Activated naive CD8-positive, alpha-beta T cell (primary cell): ENCODE data around the gene SPATS2L.

Experiments used
- H3K27ac Mint-ChIP-seq: one replicate; pipeline ENCODE4 v1.8.0; 2021; ENCODE audit warnings: mixed read lengths
- H3K27me3 Mint-ChIP-seq: one replicate; pipeline ENCODE4 v1.8.0; 2021; ENCODE audit warnings: mixed read lengths
- H3K36me3 Mint-ChIP-seq: one replicate; pipeline ENCODE4 v1.8.0; 2021; ENCODE audit warnings: mixed read lengths
- H3K4me1 Mint-ChIP-seq: one replicate; pipeline ENCODE4 v1.8.0; 2021; ENCODE audit warnings: low read depth, mixed read lengths
- H3K4me3 Mint-ChIP-seq: one replicate; pipeline ENCODE4 v1.8.0; 2021; ENCODE audit warnings: mild to moderate bottlenecking, mixed read lengths
- H3K9me3 Mint-ChIP-seq: one replicate; pipeline ENCODE4 v1.8.0; 2021; ENCODE audit warnings: low read depth, mixed read lengths

Gene SPATS2L

GRCh38 chr2:200362202-200362917 is 55.9 kb downstream of the SPATS2L start:
- H3K4me3 Mint-ChIP-seq = no peak overlapping the region
- H3K9me3 Mint-ChIP-seq = no peaks in the 10 kb centered on the region
- H3K27me3 Mint-ChIP-seq = peaks cover 2% of the 10 kb centered on the region
- H3K27ac Mint-ChIP-seq = no peak overlapping the region
- H3K36me3 Mint-ChIP-seq = peaks cover 2% of the 10 kb centered on the region
- no peaks in the 10 kb centered on the region for H3K4me1 Mint-ChIP-seq

GRCh38 chr2:200363279-200363678 is 56.8 kb downstream of the SPATS2L start:
- H3K4me1 Mint-ChIP-seq = no peaks in the 10 kb centered on the region
- H3K27ac Mint-ChIP-seq = no peak overlapping the region
- H3K36me3 Mint-ChIP-seq = peaks cover 2% of the 10 kb centered on the region
- no peak overlapping the region for H3K4me3 Mint-ChIP-seq
- no peaks in the 10 kb centered on the region for H3K9me3 Mint-ChIP-seq
- H3K27me3 Mint-ChIP-seq = peaks cover 2% of the 10 kb centered on the region

- Mint-ChIP-seq H3K4me3 (no peak overlapping the region), H3K4me1 (no peaks in the 10 kb centered on the region), H3K36me3 (peaks cover 2% of the 10 kb centered on the region), H3K9me3 (no peaks in the 10 kb centered on the region), H3K27me3 (peaks cover 2% of the 10 kb centered on the region), H3K27ac (no peak overlapping the region)
Measured at GRCh38 chr2:200364142-200364541, 57.6 kb downstream of the SPATS2L start.

GRCh38 chr2:200364620-200365019 is 58.1 kb downstream of the SPATS2L start:
- H3K27me3 Mint-ChIP-seq = peaks cover 2% of the 10 kb centered on the region
- no peak overlapping the region for H3K27ac Mint-ChIP-seq
- peaks cover 2% of the 10 kb centered on the region for H3K36me3 Mint-ChIP-seq
- H3K4me3 Mint-ChIP-seq = no peak overlapping the region
- no peaks in the 10 kb centered on the region for H3K4me1 Mint-ChIP-seq
- H3K9me3 Mint-ChIP-seq = no peaks in the 10 kb centered on the region

- H3K36me3 Mint-ChIP-seq = peaks cover 2% of the 10 kb centered on the region
- no peaks in the 10 kb centered on the region for H3K9me3 Mint-ChIP-seq
- H3K4me1 Mint-ChIP-seq = no peaks in the 10 kb centered on the region
- H3K4me3 Mint-ChIP-seq = no peak overlapping the region
- H3K27ac Mint-ChIP-seq = no peak overlapping the region
- peaks cover 2% of the 10 kb centered on the region for H3K27me3 Mint-ChIP-seq
Measured at GRCh38 chr2:200365209-200365608, 58.7 kb downstream of the SPATS2L start.

GRCh38 chr2:200367155-200367554 is 60.7 kb downstream of the SPATS2L start:
- peaks cover 7% of the 10 kb centered on the region for H3K36me3 Mint-ChIP-seq
- peaks cover 2% of the 10 kb centered on the region for H3K27me3 Mint-ChIP-seq
- no peak overlapping the region for H3K27ac Mint-ChIP-seq
- H3K9me3 Mint-ChIP-seq = no peaks in the 10 kb centered on the region
- H3K4me1 Mint-ChIP-seq = peaks cover 1% of the 10 kb centered on the region
- no peak overlapping the region for H3K4me3 Mint-ChIP-seq

GRCh38 chr2:200369886-200370285 is 63.4 kb downstream of the SPATS2L start:
- H3K36me3 Mint-ChIP-seq = peaks cover 12% of the 10 kb centered on the region
- no peaks in the 10 kb centered on the region for H3K9me3 Mint-ChIP-seq
- peaks cover 2% of the 10 kb centered on the region for H3K27me3 Mint-ChIP-seq
- no peak overlapping the region for H3K4me3 Mint-ChIP-seq
- peaks cover 25% of the 10 kb centered on the region for H3K4me1 Mint-ChIP-seq
- H3K27ac Mint-ChIP-seq = no peak overlapping the region

- Mint-ChIP-seq H3K36me3 (peaks cover 10% of the 10 kb centered on the region), H3K27ac (peak overlapping the region; percentile 92), H3K4me1 (peaks cover 51% of the 10 kb centered on the region), H3K4me3 (peak overlapping the region; percentile 86), H3K9me3 (no peaks in the 10 kb centered on the region), H3K27me3 (no peaks in the 10 kb centered on the region)
Measured at GRCh38 chr2:200373231-200373630, 66.7 kb downstream of the SPATS2L start.

GRCh38 chr2:200373973-200374416 is 67.5 kb downstream of the SPATS2L start:
- Mint-ChIP-seq H3K27me3 (no peaks in the 10 kb centered on the region), H3K4me1 (peaks cover 51% of the 10 kb centered on the region), H3K4me3 (peak overlapping the region; percentile 86), H3K36me3 (peaks cover 10% of the 10 kb centered on the region), H3K27ac (peak overlapping the region; percentile 92), H3K9me3 (no peaks in the 10 kb centered on the region)

GRCh38 chr2:200376513-200377354 is 70.2 kb downstream of the SPATS2L start:
- peaks cover 5% of the 10 kb centered on the region for H3K36me3 Mint-ChIP-seq
- peaks cover 65% of the 10 kb centered on the region for H3K4me1 Mint-ChIP-seq
- H3K4me3 Mint-ChIP-seq = no peak overlapping the region
- no peaks in the 10 kb centered on the region for H3K27me3 Mint-ChIP-seq
- peak overlapping the region; percentile 52 for H3K27ac Mint-ChIP-seq
- H3K9me3 Mint-ChIP-seq = no peaks in the 10 kb centered on the region

- peak overlapping the region; percentile 52 for H3K27ac Mint-ChIP-seq
- no peaks in the 10 kb centered on the region for H3K9me3 Mint-ChIP-seq
- peaks cover 63% of the 10 kb centered on the region for H3K4me1 Mint-ChIP-seq
- no peak overlapping the region for H3K4me3 Mint-ChIP-seq
- H3K27me3 Mint-ChIP-seq = no peaks in the 10 kb centered on the region
- peaks cover 5% of the 10 kb centered on the region for H3K36me3 Mint-ChIP-seq
Measured at GRCh38 chr2:200377355-200378336, 71.2 kb downstream of the SPATS2L start.

- Mint-ChIP-seq H3K9me3 (no peaks in the 10 kb centered on the region), H3K27me3 (no peaks in the 10 kb centered on the region), H3K27ac (no peak overlapping the region), H3K4me1 (peaks cover 61% of the 10 kb centered on the region), H3K4me3 (no peak overlapping the region), H3K36me3 (peaks cover 5% of the 10 kb centered on the region)
Measured at GRCh38 chr2:200378652-200379290, 72.3 kb downstream of the SPATS2L start.

GRCh38 chr2:200379481-200380090 is 73.1 kb downstream of the SPATS2L start:
- no peaks in the 10 kb centered on the region for H3K27me3 Mint-ChIP-seq
- no peak overlapping the region for H3K27ac Mint-ChIP-seq
- H3K4me3 Mint-ChIP-seq = no peak overlapping the region
- peaks cover 55% of the 10 kb centered on the region for H3K4me1 Mint-ChIP-seq
- peaks cover 2% of the 10 kb centered on the region for H3K36me3 Mint-ChIP-seq
- no peaks in the 10 kb centered on the region for H3K9me3 Mint-ChIP-seq

- no peak overlapping the region for H3K27ac Mint-ChIP-seq
- H3K4me3 Mint-ChIP-seq = no peak overlapping the region
- peaks cover 55% of the 10 kb centered on the region for H3K4me1 Mint-ChIP-seq
- no peaks in the 10 kb centered on the region for H3K9me3 Mint-ChIP-seq
- H3K36me3 Mint-ChIP-seq = peaks cover 2% of the 10 kb centered on the region
- no peaks in the 10 kb centered on the region for H3K27me3 Mint-ChIP-seq
Measured at GRCh38 chr2:200380091-200380561, 73.6 kb downstream of the SPATS2L start.
